Left lung (tissue), 10 donors: ENCODE measurements around the gene CA12. TPM values are rescaled to one million over a fixed set of nuclear protein-coding genes. Genes with fewer than 3 reads are reported as not detected.
A peak's percentile ranks its signal among the peaks of the same experiment; 100 is the strongest.

Source experiments
- ATAC-seq: fragments of 200-7000 bp; cut with Tn5 transposase; one replicate; pipeline ENCODE4 v1.9.1; 2020; ENCODE audit warnings: moderate library complexity
- DNase-seq, 4 donors: peaks; one replicate each; pipeline ENCODE4 v3.0.0-alpha.2; 2013 to 2020
- H3K27ac ChIP-seq, 2 donors: fragments of 200-600 bp; sonication (generic) in 1 of 2; one replicate each; pipeline versions ENCODE4 v1.5.0 to v1.8.0; 2020 to 2021
- H3K27me3 ChIP-seq, 2 donors: fragments of 200-600 bp; sonication (generic) in 1 of 2; one replicate each; pipeline versions ENCODE4 v1.5.0 to v1.8.0; 2020 to 2021
- H3K36me3 ChIP-seq, 2 donors: fragments of 200-600 bp; sonication (generic) in 1 of 2; one replicate each; pipeline versions ENCODE4 v1.5.0 to v1.8.0; 2020 to 2021
- H3K4me1 ChIP-seq, 2 donors: fragments of 200-600 bp; one replicate each; pipeline ENCODE4 v1.8.0; 2021
- H3K4me3 ChIP-seq, 2 donors: fragments of 200-600 bp; sonication (generic) in 1 of 2; one replicate each; pipeline versions ENCODE4 v1.5.0 to v1.8.0; 2020 to 2021; ENCODE audit warnings: mild to moderate bottlenecking in 1 of 2
- H3K9me3 ChIP-seq, 2 donors: fragments of 200-600 bp; sonication (generic) in 1 of 2; one replicate each; pipeline versions ENCODE4 v1.5.0 to v1.8.0; 2020 to 2021
- intact Hi-C, 2 donors: fragments of 100-400 bp; cut with DNase I; formaldehyde crosslinking; loops; one replicate each; pipeline versions ENCODE4 v1.11.2 to v1.14.2; 2022
- polyA plus RNA-seq, 6 donors: library from polyadenylated mRNA; unstranded; fragments of 120-200 nt; gene quantifications; one replicate each; pipeline ENCODE4 v1.2.1, GENCODE V29; 2013; ENCODE audit not compliant: insufficient read length in 6 of 6
- total RNA-seq, 2 donors: library from RNA; stranded (reverse); fragmentation: NEBNext Ultra II Directional; extraction: Animal tissue kit (Norgen Biotek cat#: 25700); gene quantifications; one replicate each; pipeline ENCODE4 v1.2.1, GENCODE V29; 2021
- TF ChIP-seq, protein P1 (sequence below), 2 donors: fragments of 200-600 bp; sonication (generic) in 1 of 2; IDR thresholded peaks; one replicate each; pipeline versions ENCODE4 v1.5.0 to v1.8.0; 2021; ENCODE audit warnings: antibody characterized with exemption in 2 of 2
- donor health status: DM: no; HTN: yes; CAD: no.
- donor health status: DM: no; HTN: no; CAD: no.

The CA12 gene
- total and polyA plus RNA-seq, 8 donors: 1.6 to 20.5 (median 5.6) TPM

DNA sequence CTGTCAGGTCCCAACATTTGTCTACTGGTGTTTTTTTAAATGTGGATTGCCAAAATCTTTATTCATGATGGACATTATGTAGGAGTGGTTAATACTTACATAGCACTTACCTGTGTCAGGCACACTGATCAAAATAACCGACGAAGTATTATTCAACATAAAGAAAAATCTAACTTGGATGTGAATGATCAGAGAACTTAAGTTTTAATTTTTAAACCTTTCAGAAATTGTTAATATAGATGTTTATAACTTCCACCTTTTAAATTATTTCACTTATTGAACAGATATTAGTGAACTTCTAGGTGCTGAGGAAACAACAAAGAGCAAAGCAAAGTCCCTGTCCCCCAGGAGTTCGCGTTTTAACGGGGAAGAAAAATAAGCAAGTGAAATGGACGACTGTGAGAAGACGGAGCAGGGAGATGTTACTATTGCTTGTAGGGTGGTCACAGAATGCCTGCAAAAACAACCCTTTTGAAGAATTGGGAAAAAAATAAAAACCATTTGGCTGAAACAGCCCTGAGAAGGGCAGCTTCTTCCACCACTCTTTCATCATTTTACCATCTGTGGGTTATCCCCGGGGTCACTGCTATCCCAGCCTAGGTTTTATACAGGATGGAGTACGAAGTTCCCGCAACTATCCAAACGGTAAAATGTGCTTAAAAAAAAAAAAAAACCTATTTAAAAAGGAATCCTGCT, 105.2 kb downstream of the CA12 start:
- TF ChIP-seq, protein P1, sequence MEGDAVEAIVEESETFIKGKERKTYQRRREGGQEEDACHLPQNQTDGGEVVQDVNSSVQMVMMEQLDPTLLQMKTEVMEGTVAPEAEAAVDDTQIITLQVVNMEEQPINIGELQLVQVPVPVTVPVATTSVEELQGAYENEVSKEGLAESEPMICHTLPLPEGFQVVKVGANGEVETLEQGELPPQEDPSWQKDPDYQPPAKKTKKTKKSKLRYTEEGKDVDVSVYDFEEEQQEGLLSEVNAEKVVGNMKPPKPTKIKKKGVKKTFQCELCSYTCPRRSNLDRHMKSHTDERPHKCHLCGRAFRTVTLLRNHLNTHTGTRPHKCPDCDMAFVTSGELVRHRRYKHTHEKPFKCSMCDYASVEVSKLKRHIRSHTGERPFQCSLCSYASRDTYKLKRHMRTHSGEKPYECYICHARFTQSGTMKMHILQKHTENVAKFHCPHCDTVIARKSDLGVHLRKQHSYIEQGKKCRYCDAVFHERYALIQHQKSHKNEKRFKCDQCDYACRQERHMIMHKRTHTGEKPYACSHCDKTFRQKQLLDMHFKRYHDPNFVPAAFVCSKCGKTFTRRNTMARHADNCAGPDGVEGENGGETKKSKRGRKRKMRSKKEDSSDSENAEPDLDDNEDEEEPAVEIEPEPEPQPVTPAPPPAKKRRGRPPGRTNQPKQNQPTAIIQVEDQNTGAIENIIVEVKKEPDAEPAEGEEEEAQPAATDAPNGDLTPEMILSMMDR (IDR thresholded peaks at IDR 0.05): no peak
- no peaks in the 10 kb centered on the region for H3K9me3 ChIP-seq
- peak overlapping the region; percentile 79 to 81 for H3K27ac ChIP-seq
- DNase-seq: no peak
- ATAC-seq: peak; percentile 2
- intact Hi-C loops: loop anchor here in 1 of 2 donors (5.0 kb wide), 1 partner anchor 89 kb away; the partner anchor contains the start of gene RAB8B
- peak overlapping the region; percentile 67 to 68 for H3K4me3 ChIP-seq
- peaks cover 0 to 4% of the 10 kb centered on the region in 2 donors for H3K36me3 ChIP-seq
- peaks cover 5 to 24% of the 10 kb centered on the region in 2 donors for H3K4me1 ChIP-seq
- H3K27me3 ChIP-seq: no peaks in the 10 kb centered on the region

DNA sequence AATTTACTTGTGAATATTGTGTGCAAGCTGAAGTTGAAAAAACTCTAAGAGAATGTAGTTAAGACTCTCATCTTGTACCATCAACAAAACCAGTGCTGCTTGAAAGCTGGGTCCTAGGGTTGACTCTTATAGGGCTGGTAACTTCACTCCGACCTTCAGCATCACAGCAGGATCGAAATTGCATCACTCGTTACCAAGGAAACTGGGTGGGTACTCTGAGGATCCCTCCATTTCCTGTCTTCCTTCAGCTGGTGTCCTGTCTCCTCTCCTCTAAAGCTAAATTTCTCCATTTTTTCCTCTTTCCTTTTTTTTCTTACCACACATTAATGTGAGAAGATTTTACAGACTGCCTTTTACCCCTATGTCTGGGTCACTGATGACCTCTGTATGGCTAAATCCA, 107.2 kb downstream of the CA12 start:
- intact Hi-C loops: no loop called here
- no peak for DNase-seq

More for the DNA sequence above, 107.2 kb downstream of the CA12 start:
- no peaks in the 10 kb centered on the region for H3K27me3 ChIP-seq
- no peak overlapping the region for H3K27ac ChIP-seq
- peaks cover 0 to 7% of the 10 kb centered on the region in 2 donors for H3K36me3 ChIP-seq
- H3K4me3 ChIP-seq: no peak overlapping the region
- H3K9me3 ChIP-seq: no peaks in the 10 kb centered on the region
- no peak for ATAC-seq
- peaks cover 3 to 18% of the 10 kb centered on the region in 2 donors for H3K4me1 ChIP-seq
- TF ChIP-seq, protein P1 (IDR thresholded peaks at IDR 0.05): no peak

Other genes starting within 250 kb of the CA12 start
- gene RPS27L, start 224.4 kb downstream of the CA12 start, total RNA-seq: 100 to 1,000 TPM; 158 to 242 TPM
- gene RPS27L, start 224.4 kb downstream of the CA12 start, polyA plus RNA-seq: 10 to 100 TPM; 74.8 to 93.6 (median 80.6) TPM
- gene RAB8B, start 192.2 kb downstream of the CA12 start, total RNA-seq: 10 to 100 TPM; 45.1 to 60.2 TPM
- gene RAB8B, start 192.2 kb downstream of the CA12 start, polyA plus RNA-seq: 10 to 100 TPM; 45.1 to 62.2 (median 57.2) TPM
- 10 to 100 TPM; 24.0 to 32.2 TPM for gene APH1B, start 104.2 kb downstream of the CA12 start, total RNA-seq
- 10 to 100 TPM; 26.3 to 30.3 (median 29.4) TPM for gene APH1B, start 104.2 kb downstream of the CA12 start, polyA plus RNA-seq
- 10 to 100 TPM; 53.5 to 80.7 TPM for gene USP3, start 122.7 kb upstream of the CA12 start, total RNA-seq
- 10 to 100 TPM; 37.4 to 44.9 (median 41.0) TPM for gene USP3, start 122.7 kb upstream of the CA12 start, polyA plus RNA-seq
- 1 to 10 TPM; 2.3 to 4.4 TPM for gene FBXL22, start 215.5 kb upstream of the CA12 start, total RNA-seq
- 1 to 10 TPM; 1.9 to 4.6 (median 2.7) TPM for gene FBXL22, start 215.5 kb upstream of the CA12 start, polyA plus RNA-seq